GM21717 (cell line): ENCODE results near the gene SDF4.
"Not testable (repeated sequence)": the region's sequence is repeated elsewhere in the genome, so short reads cannot be mapped to it uniquely, and the experiment has no call there.

Source experiments
- ATAC-seq: cut with Tn5 transposase; IDR thresholded peaks from one replicate; pipeline ENCODE4 v1.9.1; 2021; ENCODE audit warnings: mild to moderate bottlenecking, moderate library complexity; ENCODE audit not compliant: unreplicated experiment

SDF4 gene

DNA sequence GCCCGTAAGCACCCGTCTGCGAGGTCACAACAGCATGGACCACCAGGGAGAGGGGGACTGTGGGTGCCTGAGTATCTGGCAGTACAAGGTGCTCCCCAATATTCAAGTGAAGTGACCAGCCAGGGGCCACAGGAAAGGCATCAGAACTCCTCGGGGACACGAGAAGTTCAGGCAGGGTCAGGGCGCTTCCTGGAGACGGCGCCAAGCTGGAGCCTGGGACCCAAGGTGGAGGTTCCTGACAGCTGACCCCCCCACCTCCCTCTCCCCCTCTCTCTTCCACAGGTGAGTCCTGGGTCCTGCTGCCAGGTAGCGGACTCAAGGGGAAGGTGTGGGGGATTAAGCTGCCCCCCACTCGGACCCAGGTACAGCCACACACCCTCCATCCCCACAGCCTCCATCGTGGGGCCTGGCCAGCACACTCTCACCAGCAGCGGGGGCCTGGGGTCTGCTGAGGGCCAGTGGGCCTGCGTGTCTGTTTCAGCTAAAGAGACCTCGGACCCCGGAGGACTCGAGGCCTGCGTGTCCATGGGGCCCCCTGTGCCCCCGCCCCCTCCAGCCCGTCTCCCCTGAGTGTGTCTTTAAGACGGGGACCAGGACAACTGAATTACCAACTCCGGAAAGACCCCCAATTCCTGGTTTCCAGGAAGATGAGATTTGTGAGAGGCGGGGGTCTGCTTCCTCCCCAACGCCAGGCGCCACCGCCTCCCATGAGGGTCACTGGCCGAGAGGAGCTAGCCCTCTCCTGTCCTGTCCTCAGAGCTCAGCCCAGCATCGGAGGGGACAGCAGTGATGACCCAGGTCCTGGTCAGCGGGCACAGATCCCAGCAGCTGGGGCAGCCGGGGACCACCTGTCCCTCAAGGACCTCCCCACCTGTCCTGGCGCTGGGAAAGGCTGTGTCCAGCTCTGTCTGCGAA lies 31.6 kb downstream of the SDF4 start:
- no peak for ATAC-seq

DNA sequence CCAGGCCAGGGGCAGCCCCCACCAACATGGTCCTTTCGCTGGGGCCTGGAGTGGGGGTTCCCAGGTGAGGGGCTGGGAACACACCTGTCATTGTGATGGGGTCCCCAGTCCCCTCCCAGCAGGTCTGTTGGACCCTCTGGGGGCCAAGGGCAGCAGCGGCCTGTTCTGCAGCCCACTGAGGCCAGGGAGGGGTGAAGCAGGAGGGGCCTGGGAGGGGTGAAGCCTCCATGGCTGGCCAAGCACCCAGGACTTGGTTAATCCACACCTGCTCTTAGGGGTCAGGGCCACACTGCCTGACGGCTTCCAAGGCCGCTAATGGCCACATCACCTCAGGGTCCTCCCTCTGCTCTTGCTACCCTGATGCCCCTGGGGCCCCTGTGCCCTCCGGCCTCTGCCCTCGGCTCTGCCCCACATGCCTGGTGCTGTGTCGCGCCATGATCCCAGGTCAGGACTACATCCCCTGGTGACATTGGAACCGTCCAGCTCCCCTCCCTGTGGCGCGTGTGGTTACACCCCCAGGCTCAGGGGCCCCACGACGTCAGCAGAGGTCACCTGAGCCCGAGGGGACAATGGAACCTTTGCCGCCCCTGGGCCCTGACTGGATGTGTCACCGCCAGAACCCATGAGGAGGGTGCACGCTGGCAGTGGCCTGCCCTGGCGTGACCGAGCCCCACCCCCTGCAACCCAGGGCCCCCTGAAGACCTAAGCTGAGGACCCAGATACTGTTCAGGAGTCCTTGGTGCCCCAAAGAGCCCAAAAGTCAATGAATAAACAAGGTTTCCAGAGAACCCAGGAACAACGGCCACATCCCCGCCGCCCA lies 32.5 kb downstream of the SDF4 start:
- ATAC-seq = no peak

DNA sequence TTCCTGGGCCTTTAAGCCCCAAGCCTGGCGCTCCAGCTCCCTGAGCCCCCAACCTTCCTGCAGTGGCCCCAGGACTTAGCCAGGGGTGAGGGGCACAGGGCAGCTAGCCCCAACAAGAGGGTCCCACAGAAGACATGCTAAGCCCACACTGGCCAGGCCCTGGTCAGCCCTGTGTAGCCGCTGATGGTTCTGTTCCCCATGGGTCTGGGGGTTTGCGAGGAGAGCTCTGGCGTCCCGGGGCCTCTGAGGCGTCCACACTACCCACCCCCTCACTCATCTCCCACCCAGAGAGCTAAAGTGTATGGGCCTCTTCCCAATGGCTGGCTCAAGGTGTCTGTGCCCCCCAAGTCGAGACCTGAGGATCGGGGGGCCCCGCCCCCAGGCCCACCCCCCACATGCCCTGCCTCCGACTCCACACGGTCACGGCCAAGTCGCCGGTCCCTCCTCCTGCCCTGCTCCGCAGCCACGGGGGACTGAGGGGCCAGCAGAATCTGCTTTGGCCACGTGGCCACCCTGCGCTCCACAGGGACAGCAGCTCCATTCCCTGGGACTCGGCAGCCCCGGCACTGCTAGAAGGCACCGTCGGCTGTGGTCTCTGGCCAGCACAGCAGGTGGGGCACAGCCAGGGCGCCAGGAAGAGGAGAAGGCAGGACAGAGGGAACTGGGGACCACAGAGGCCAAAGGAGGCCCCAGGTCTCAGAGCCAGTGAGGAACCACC lies 33.2 kb downstream of the SDF4 start:
- ATAC-seq = no peak

DNA sequence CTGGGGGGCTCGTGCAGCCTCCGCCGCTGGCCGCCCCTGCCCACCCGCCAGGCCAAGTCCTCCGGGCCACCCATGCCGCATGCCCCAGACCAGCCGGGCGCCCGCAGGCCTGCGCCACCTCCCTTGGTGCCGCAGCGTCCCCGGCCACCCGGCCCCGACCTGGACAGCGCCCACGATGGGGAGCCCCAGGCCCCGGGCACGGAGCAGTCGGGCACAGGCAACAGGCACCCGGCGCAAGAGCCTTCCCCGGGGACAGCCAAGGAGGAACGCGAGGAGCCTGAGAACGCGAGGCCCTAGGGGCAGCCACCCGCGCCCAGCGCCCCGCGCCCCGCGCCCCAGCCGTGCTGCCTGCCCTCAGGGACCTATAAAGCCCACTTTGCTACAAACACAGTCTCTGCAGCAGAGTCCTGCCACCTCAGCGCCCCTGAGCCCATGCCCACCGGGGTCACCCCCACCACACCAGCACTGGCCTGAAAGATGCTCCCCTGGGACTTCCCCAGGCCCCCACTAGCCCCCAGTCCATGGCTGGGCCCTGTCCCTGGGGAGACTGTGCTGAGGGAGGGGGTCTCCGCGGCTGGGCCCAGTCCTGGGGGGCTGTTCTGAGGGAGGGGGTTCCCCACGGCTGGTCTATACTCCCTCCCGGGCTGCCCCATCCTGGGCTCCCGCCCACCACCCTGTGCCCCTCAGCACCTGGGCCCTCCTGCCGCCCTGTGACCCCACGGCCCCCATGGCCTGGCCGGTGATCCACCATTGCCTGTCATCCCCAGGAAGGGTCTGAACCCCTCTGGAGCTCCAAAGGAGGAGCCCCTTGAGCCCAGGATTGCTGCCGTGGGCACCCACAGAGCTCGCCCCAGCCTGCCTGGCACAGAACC lies 34.0 kb downstream of the SDF4 start:
- no peak for ATAC-seq

DNA sequence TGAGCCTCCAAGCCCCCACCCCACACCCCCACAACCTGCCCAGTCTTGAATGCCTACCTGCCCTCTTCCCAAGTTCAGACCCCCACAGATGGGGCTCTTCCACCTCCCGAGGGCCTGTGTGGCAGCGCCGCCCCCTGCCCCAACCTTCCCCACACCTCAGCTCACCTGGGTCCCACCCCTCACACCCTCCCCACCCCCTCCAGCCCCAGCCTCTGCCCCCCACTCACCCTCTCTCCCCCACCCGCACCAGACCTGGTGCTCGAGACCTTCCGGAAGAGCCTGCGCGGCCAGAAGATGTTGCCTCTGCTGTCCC lies 34.7 kb downstream of the SDF4 start:
- no peak for ATAC-seq

DNA sequence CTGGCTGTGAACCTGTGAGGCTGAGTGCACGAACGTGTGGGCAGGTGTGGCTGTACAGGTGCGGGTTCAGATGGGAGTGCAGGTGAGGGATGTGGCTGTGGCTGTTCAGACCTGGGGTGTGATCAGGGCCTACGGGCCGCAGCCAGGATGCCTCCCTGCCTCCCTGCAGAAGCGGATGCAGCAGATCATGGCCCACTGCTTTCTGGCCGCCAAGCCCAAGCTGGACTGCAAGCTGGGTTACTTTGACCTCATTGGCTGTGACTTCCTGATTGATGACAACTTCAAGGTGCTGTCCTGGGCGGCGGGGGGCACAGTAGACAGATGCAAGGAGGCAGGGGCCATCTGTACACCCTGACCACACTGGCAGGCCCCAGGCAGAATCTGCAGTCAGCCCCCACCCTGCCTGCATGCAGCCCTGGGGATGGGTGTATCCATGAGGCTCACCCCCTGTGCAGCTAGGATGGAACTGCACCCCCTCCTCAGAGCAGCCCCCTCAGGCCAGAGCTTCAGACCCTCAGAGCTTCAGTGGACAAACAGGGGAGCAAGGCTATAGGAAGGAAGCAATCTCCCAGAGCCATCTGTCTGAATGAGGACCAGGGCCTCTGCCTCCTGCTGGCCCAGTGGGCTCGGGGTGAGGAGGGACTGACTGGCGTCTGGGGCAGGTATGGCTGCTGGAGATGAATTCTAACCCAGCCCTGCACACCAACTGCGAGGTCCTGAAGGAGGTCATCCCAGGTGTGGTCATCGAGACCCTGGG lies 35.2 kb downstream of the SDF4 start:
- ATAC-seq = no peak

DNA sequence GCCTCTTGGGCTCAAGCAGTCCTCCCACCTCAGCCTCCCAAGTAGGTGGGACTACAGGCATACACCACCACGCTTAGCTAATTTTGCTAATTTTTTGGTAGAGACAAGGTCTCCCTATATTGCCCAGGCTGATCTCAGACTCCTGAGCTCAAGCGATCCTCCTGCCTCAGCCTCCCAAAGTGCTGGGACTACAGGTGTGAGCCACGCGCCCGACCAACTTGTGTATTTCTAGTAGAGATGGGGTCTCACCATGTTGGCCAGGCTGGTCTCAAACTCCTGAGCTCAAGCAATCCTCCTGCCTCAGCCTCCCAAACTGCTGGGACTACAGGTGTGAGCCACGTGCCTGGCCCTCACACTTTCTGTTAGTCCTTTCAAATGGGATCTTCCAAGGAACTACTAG lies 36.1 kb downstream of the SDF4 start:
- not testable (repeated sequence) for ATAC-seq

DNA sequence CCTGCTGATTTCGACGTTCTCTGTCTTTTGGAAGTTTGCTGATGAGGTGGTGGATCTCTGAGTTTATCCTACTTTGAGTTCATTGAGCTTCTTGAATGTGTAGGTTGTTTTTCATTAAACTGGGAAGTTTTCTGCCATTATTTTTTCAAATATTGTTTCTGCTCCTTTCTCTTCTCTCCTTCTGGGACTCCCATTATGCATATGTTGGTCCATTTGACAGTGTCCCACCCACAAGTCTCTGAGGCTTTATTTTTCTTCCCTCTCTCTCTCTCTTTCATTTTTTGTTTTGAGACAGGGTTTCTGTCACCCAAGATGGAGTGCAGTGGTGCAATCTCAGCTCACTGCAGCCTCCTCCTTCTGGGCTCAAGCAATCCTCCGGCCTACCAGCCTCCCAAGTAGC lies 37.1 kb downstream of the SDF4 start:
- ATAC-seq = no peak

DNA sequence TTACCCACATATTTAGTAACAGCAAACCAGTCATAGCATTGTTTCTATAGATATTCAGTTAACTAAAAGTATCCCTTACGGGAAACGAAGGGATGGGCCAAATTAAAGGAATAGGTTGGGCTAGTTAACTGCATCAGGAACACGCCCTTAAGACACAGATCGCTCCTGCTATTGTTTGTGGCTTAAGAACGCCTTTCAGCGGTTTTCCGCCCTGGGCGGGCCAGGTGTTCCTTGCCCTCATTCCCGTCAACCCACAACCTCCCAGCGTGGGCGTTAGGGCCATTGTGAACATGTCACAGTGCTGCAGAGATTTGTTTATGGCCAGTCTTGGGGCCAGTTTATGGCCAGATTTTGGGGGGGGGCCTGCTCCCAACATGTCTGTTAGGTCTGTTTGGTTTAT lies 40.1 kb downstream of the SDF4 start:
- no peak for ATAC-seq

DNA sequence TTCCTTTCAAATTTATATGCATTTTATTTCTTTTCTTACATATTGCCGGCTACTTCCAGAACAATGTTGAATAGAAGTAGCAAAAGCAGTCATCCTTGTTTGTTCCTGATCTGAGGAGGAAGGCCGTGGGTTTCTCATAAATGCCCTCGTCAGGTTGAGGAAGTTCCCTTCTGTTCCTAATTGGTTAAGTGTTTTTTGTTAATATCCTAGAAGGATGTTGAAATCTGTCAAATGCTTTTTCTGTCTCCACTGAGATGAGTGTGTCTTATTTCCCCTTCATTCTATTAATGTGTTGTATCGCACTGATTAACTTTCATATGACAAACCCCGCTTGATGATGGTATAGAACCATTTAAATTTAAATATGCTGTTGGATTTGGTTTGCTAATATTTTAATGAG lies 42.7 kb downstream of the SDF4 start:
- ATAC-seq = no peak

DNA sequence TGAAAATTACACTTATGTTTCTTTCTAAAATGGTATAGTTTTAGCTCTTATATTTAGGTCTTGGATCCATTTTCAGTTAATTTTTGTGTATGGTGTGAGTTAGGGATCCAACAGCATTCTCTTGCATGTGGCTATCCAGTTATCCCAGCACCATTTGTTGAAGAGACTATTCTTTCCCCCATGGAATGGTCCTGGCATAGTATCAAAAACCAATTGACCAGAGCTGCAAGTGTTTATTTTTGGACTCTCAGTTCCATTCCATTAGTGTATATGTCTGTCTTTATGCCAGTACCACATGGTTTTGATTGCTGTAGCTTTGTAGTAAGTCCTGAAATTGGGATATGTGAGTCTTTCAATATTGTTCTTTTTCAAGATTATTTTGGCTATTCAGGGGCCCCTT lies 43.9 kb downstream of the SDF4 start:
- ATAC-seq = no peak

DNA sequence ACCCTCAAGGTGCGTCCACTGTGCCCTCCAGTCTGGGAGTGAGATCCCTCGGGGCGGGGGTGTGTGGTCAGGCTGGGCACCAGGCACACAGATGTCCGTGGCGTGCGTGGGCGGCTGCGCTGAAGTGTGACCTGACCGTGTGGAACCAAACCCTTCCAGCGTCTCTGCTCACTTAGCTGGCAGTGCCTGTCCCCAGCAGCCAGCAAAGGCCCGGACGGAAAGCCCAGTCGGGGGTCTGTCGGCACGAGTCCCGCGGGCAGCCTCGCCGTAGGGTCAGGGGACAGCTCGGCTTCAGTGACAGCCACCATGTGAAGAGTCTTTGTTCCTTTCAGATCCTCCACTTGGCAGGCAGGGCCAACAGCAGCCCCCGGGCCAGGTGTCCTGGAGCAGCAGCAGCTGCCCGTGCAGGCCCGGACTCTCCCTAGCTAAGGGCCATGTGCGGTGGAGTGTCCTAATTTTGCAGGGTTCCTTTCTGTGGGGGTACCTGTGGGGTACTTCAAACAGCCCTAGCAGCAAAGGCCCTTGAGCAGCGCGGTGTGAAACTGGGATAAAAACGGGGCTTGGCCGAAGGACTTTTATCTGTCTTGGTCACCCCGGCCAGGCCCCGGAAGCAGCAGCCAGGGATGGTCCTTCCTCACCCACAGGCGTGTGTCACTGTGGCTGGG lies 46.6 kb downstream of the SDF4 start:
- no peak for ATAC-seq

DNA sequence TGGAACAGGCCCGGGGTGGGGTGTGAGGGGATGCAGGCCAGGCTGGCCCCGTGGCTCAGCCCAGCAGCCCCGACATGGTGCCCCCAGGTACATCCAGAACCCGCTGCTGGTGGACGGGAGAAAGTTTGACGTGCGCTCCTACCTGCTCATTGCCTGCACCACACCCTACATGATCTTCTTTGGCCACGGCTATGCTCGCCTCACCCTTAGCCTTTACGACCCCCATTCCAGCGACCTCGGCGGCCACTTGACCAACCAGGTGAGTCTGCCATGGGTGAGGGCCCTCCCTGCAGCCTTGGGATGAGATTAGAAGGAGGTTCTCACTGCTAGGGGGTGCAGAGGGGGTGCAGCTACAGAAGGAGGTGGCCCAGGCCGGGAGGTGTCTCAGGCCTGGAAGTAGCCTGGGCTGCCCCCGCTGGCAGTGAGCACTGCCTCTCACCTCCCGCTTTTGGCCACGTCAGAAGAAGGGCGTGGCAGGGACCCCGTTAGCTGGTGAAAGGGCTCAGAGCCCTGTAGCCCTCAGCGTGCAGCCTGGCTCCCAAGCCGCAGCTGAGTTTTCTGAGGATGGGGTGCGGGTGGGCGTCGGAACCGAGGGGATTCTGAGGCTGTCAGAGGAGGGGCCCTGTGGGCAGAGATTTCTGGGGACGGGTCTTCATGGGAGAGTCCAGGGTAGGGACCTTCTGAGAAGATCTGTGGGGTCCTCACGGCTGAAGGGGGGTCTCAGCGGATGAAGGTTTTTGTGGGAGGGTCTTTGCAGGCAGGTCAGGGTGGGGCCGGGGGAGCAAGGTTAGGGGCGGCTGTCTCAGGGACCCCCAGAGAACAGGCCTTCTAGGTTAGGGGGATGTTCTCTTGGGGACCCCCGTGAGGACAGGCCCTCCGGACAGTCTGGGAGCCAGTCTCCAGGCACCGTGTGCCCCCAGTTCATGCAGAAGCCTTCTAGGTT lies 47.7 kb downstream of the SDF4 start:
- ATAC-seq = no peak

DNA sequence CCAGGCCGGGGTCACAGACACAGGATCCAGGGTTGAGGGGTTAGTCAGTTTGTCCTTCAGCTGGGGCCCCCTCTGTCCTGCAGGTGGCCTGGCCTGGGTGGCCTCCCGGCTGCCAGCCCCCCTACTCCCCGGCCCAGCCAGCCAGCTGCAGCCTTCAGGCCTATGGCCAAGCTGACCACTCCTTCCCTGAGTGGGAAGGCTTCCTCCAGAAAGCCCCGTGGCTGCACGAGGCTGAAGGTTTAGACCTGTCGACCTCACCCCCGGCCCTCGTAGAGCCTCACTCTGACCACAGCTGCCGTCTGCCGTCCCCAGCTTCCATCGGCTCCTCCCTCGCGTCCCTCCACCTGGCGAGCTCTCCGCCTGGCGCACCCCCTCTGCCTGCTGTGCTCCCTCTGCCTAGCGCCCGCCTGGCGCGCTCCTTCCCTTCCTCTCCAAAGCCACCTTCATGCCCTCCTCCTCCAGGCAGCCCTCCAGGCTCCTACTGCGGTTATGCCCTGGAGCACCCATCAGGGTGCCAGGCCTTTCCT lies 48.5 kb downstream of the SDF4 start:
- ATAC-seq = no peak

DNA sequence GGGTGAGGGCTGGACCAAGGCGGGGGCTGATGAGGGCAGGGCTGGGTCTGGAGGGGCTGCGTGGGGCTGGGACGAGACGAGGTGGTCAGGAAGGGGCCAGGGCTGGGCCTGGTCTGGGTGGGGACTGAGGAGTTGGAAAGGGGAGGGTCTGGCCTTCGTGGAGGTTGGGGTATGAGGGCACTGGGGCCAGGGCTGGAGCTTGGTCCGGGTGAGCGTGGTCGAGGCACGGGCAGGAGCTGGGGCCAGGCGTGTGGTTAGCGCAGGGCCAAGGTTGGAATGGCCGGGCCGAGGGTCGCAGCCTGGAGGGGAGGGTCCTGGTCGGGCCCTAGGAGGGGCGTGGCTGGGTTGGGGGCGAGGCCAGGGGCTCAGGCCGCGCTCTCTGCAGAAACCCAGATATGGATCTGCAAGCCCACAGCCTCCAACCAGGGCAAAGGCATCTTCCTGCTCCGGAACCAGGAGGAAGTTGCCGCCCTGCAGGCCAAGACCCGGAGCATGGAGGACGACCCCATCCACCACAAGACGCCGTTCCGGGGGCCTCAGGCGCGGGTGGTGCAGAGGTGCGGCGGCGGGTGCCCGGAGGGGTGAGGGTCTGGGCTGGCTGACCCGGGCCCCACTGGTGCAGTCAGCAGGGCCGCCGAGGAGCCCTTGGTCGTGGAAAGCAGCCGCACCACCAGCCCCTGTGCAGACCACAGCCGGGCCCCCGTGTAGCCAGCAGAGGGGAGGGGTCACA lies 49.1 kb downstream of the SDF4 start:
- no peak for ATAC-seq

DNA sequence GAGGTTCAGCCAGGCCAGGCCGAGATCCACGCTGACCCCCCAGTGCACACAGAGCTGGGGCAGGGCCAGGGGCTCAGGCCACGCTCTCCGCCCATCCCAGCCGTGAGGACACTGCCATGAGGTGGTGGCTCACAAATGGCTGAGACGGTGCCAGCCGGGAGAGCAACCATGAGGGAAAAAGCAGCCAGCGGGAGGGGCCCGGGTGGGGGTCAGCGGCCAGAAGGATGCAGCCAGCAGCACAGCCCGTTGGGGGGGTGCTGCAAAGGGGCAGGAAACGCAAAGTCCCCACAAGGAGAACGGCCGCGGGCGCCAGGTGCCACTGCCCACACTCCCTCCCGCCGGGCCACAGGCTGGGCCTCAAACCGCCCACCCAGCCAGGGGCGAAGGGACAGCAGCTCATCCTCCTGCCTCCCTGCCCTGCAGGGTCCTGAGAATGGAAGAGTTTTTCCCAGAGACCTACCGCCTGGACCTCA lies 49.8 kb downstream of the SDF4 start:
- no peak for ATAC-seq
